ENCODE data around the gene TBC1D32.
"Not testable (repeated sequence)": the region's sequence is repeated elsewhere in the genome, so short reads cannot be mapped to it uniquely, and the experiment has no call there.

TBC1D32 gene

GRCh38 chr6:121334299-121335086 lies at the start of gene TBC1D32:
TBC1D32 (minus strand) TSS chr6:121334480; CDS start chr6:121334430, 50 bp downstream.
- DNase-seq = peak; percentile 85

GRCh38 chr6:121383478-121383877 lies 49.2 kb upstream of the TBC1D32 start:
- DNase-seq = no peak

GRCh38 chr6:121382467-121383121 lies 48.3 kb upstream of the TBC1D32 start:
- no peak for DNase-seq

- DNase-seq = no peak
Observed at GRCh38 chr6:121376411-121376810, 42.1 kb upstream of the TBC1D32 start.

- not testable (repeated sequence) for DNase-seq
Observed at GRCh38 chr6:121374219-121374618, 39.9 kb upstream of the TBC1D32 start.

- no peak for DNase-seq
Observed at GRCh38 chr6:121365536-121366521, 31.5 kb upstream of the TBC1D32 start.

- DNase-seq = no peak
Observed at GRCh38 chr6:121356575-121356974, 22.3 kb upstream of the TBC1D32 start.

- no peak for DNase-seq
Observed at GRCh38 chr6:121354764-121355163, 20.5 kb upstream of the TBC1D32 start.

- DNase-seq = no peak
Observed at GRCh38 chr6:121352941-121353340, 18.7 kb upstream of the TBC1D32 start.

- DNase-seq = no peak
Observed at GRCh38 chr6:121351916-121352315, 17.6 kb upstream of the TBC1D32 start.

GRCh38 chr6:121349596-121349995 lies 15.3 kb upstream of the TBC1D32 start:
- DNase-seq = no peak

GRCh38 chr6:121347484-121347883 lies 13.2 kb upstream of the TBC1D32 start:
- DNase-seq = no peak

GRCh38 chr6:121344539-121344938 lies 10.3 kb upstream of the TBC1D32 start:
- no peak for DNase-seq

GRCh38 chr6:121339639-121340226 lies 5.5 kb upstream of the TBC1D32 start:
- no peak for DNase-seq

- DNase-seq = no peak
Observed at GRCh38 chr6:121338956-121339355, 4.7 kb upstream of the TBC1D32 start.

GRCh38 chr6:121338366-121338765 lies 4.1 kb upstream of the TBC1D32 start:
- DNase-seq = no peak

GRCh38 chr6:121335087-121336008 lies 1.1 kb upstream of the TBC1D32 start:
- DNase-seq = peak; percentile 27

- not testable (repeated sequence) for DNase-seq
Observed at GRCh38 chr6:121333694-121334093, 586 bp downstream of the TBC1D32 start.

- DNase-seq = no peak
Observed at GRCh38 chr6:121333196-121333595, 1.1 kb downstream of the TBC1D32 start.

GRCh38 chr6:121330516-121330915 lies 3.8 kb downstream of the TBC1D32 start:
- no peak for DNase-seq

- no peak for DNase-seq
Observed at GRCh38 chr6:121321282-121321681, 13.0 kb downstream of the TBC1D32 start.

GRCh38 chr6:121319603-121320002 lies 14.7 kb downstream of the TBC1D32 start:
- DNase-seq = no peak

All from DMS79 treated with DMSO at 0.1 percent for 48 hours (cell line).